GM10266 (cell line): ENCODE results near the gene SPRR2D.
"Not testable (repeated sequence)": the region's sequence is repeated elsewhere in the genome, so short reads cannot be mapped to it uniquely, and the experiment has no call there.

Experiments used
- DNase-seq: peaks from one replicate; pipeline ENCODE4 v3.0.0; 2012; ENCODE audit errors: extremely low spot score
- CTCF ChIP-seq: IDR thresholded peaks from 2 replicates; pipeline ENCODE4 v1.5.1; 2012; ENCODE audit warnings: mild to moderate bottlenecking, low read depth; ENCODE audit not compliant: control insufficient read depth, insufficient read depth; ENCODE audit errors: missing control alignments

SPRR2D gene

DNA sequence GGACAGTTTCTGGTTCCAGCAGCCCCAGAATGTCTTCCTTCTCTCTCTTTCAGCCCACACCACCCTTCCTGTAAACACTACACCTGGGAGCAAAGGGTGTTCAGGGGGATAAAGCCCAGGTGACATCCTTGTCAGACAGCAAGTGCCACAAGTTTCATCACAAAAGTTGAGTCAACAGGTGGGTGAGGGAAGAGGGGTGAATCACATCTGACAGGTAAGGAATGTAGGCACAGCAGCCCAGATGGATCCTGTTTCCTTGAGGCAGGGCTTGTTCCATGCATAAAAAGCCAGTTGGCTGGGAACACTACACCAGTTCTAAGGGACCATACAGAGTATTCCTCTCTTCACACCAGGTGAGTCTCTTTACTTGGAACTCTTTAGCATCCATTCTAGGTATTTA is 10.0 kb downstream of the SPRR2D start, which contains the start of gene SPRR1B:
TSS of gene SPRR1B (plus strand) at position 309 of the 400 bp plus-strand sequence. CDS start 1,143 bp downstream, outside the sequence.
- no peak for TF ChIP-seq CTCF
- DNase-seq = no peak

DNA sequence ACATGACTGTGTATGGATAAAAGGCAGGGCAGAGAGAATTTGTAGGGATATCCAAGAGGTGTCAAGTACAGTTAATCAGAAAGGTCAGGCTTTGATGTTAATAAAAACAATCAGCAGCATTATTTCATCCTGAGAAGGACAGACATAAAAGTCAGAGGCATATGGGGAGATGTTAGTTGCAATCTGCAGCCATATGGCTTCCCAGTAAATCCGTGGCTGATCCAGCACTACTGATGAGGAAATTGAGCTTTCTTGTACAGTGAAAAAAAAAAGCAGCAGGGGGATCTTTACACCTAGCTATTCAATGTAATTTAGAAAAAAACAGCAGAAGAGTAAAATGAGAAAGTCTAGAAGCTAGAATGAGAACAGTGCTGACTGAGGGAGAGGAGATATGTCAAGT is 12.2 kb downstream of the SPRR2D start:
- DNase-seq = no peak

GRCh38 chr1:153025797-153026196 is 15.1 kb downstream of the SPRR2D start:
- no peak for DNase-seq
- no peak for TF ChIP-seq CTCF

More for the DNA sequence above, 12.2 kb downstream of the SPRR2D start:
- no peak for TF ChIP-seq CTCF

DNA sequence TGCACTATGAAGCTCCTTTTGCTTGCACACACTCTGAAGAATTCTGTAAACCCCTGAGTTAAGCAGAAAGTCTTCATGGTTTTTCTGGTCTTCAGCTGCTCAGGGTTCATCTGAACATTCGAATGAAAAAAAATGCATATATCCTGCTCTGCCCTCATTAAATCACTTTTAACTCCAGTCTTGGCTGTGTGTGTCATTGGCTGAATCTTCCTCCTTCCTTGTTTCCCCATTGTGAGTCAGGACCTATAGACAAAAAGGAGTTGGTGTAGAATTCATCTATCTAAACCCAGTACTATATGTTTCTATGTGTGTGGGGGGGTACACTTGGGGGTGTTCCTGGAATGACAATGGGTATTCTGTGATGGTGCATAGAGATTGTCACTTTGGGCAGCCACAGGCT is 16.5 kb downstream of the SPRR2D start:
- TF ChIP-seq CTCF = no peak
- DNase-seq = no peak

DNA sequence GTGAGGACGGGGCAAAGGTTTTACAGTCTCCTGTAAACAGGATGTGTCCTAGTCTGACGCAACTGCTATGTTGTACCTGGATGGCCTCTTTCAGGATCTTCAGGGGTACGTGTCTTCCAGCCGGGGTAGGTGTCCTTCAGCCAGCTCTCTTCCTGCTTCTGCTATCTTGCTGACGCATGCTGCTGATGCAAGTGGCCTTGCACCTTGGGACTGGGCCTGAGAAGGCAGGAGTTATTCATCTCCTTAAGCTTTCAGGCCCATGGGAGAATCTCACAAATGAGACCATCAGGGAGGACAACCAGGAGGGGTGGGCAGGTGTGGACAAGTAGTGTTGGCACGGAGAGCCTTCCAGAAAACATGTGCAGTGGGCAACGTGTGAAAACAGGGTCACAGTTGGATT is 17.8 kb downstream of the SPRR2D start:
- no peak for DNase-seq
- TF ChIP-seq CTCF = no peak

- DNase-seq = not testable (repeated sequence)
Measured at GRCh38 chr1:153022340-153022739, 18.6 kb downstream of the SPRR2D start.

GRCh38 chr1:153021829-153022228 is 19.1 kb downstream of the SPRR2D start:
- not testable (repeated sequence) for DNase-seq

DNA sequence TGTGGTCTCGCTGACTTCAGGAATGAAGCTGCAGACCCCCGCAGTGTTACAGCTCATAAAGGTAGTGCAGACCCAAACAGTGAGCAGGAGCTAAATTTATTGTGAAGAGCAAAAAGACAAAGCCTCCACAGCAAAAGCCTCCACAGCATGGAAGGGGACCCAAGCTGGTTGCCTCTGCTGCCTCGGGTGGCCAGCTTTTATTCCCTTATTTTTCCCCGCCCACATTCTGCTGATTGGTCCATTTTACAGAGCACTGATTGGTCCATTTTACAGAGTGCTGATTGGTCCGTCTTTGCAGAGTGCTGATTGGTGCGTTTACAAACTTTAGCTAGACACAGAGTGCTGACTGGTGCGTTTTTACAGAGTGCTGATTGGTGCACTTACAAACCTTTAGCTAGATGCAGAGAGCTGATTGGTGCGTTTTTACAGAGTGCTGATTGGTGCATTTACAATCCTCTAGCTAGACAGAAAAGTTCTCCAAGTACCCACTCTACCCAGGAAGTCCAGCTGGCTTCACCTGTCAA is 29.6 kb downstream of the SPRR2D start:
- not testable (repeated sequence) for DNase-seq

GRCh38 chr1:153001382-153001781 is 39.5 kb downstream of the SPRR2D start, which contains the start of gene SPRR3:
SPRR3 (plus strand) TSS chr1:153001749; CDS start chr1:153003021, 1,272 bp downstream.
- DNase-seq = no peak
- no peak for TF ChIP-seq CTCF
